ENCODE data around the gene TMEM151B. TPM values are rescaled to one million over a fixed set of nuclear protein-coding genes. Genes with fewer than 3 reads are reported as not detected.

The TMEM151B gene
- total RNA-seq, 4 donors from 2014 or later: 0.14 to 3.8 (median 1.7) TPM

GRCh38 chr6:44260451-44261297 is 9.6 kb upstream of the TMEM151B start:
- 77 to 90% methylated on average over 3 to 6 of the region's 6 CpGs for WGBS, 2 donors (ENCODE audit: low coverage in 1 of 2)
- in situ Hi-C loops (cut with MboI; ENCODE audit: low pct_ligation_motif_present in 1 of 4, low pct_unique_long_range_greater_than_20kb in 1 of 4, low sequenced_read_pairs in 3 of 4): loop anchor here in 1 of 4 donors (10.0 kb wide), 1 partner anchor 74 kb away; no protein-coding TSS in a partner anchor
- H3K36me3 ChIP-seq: peaks cover 0 to 4% (median 0%) of the 10 kb centered on the region in 4 donors
- no peaks in the 10 kb centered on the region for H3K9me3 ChIP-seq
- DNase-seq: no peak
- TF ChIP-seq POLR2A (IDR thresholded peaks at IDR 0.05): no peak
- TF ChIP-seq CTCF (IDR thresholded peaks at IDR 0.05): no peak
- no peak for TF ChIP-seq EP300 (IDR thresholded peaks at IDR 0.05; ENCODE audit: low read depth)
- no peak for TF ChIP-seq POLR2AphosphoS5 (IDR thresholded peaks at IDR 0.05)
- H3K4me3 ChIP-seq: no peak overlapping the region
- no peaks in the 10 kb centered on the region for H3K27me3 ChIP-seq
- H3K27ac ChIP-seq: no peak overlapping the region
- H3K4me1 ChIP-seq: peaks cover 28 to 49% (median 41%) of the 10 kb centered on the region in 4 donors
- intact Hi-C loops (cut with DNase I; ENCODE audit: low total_unique reads): no loop called here

- TF ChIP-seq POLR2A (IDR thresholded peaks at IDR 0.05) (no peak), EP300 (IDR thresholded peaks at IDR 0.05; ENCODE audit: low read depth) (no peak), POLR2AphosphoS5 (IDR thresholded peaks at IDR 0.05) (no peak), CTCF (IDR thresholded peaks at IDR 0.05) (no peak)
- H3K27me3 ChIP-seq: no peaks in the 10 kb centered on the region
- no peak overlapping the region for H3K27ac ChIP-seq
- intact Hi-C loops (cut with DNase I; ENCODE audit: low total_unique reads) (no loop called here), in situ Hi-C loops (cut with MboI; ENCODE audit: low pct_ligation_motif_present in 1 of 4, low pct_unique_long_range_greater_than_20kb in 1 of 4, low sequenced_read_pairs in 3 of 4) (loop anchor here in 1 of 4 donors (10.0 kb wide), 1 partner anchor 73 kb away; no protein-coding TSS in a partner anchor)
- H3K4me3 ChIP-seq: no peak overlapping the region
- H3K36me3 ChIP-seq: peaks cover 0 to 4% (median 0%) of the 10 kb centered on the region in 4 donors
- no peaks in the 10 kb centered on the region for H3K9me3 ChIP-seq
- WGBS, 2 donors (ENCODE audit: low coverage in 1 of 2): 96% methylated on average over 5 of the region's 8 CpGs; no CpG with 5 or more reads in 1 of the 2 donors
- no peak for DNase-seq
- H3K4me1 ChIP-seq: peaks cover 22 to 44% (median 35%) of the 10 kb centered on the region in 4 donors
These were observed 8.7 kb upstream of the TMEM151B start for GRCh38 chr6:44261581-44261980.

GRCh38 chr6:44262467-44263353 is 7.5 kb upstream of the TMEM151B start:
- peaks cover 20 to 40% (median 31%) of the 10 kb centered on the region in 4 donors for H3K4me1 ChIP-seq
- peaks cover 0 to 4% (median 0%) of the 10 kb centered on the region in 4 donors for H3K36me3 ChIP-seq
- intact Hi-C loops (cut with DNase I; ENCODE audit: low total_unique reads): no loop called here
- DNase-seq: no peak
- whole genome bisulfite sequencing, 2 donors (ENCODE audit: low coverage in 1 of 2): 60% methylated on average over 7 of the region's 7 CpGs; no CpG with 5 or more reads in 1 of the 2 donors
- no peaks in the 10 kb centered on the region for H3K9me3 ChIP-seq
- TF ChIP-seq POLR2AphosphoS5 (IDR thresholded peaks at IDR 0.05) (no peak), CTCF (IDR thresholded peaks at IDR 0.05) (no peak), EP300 (IDR thresholded peaks at IDR 0.05; ENCODE audit: low read depth) (no peak), POLR2A (IDR thresholded peaks at IDR 0.05) (no peak)
- peak overlapping the region in 1 of 4 donors; percentile 81 for H3K4me3 ChIP-seq
- peak overlapping the region; percentile 46 to 90 (median 86) for H3K27ac ChIP-seq
- in situ Hi-C loops (cut with MboI; ENCODE audit: low pct_ligation_motif_present in 1 of 4, low pct_unique_long_range_greater_than_20kb in 1 of 4, low sequenced_read_pairs in 3 of 4): loop anchor here in 1 of 4 donors (10.0 kb wide), 1 partner anchor 72 kb away; no protein-coding TSS in a partner anchor
- H3K27me3 ChIP-seq: no peaks in the 10 kb centered on the region

All from transverse colon (tissue), 4 donors.